DMS79 (cell line): ENCODE results near the gene SEC63.
"Not testable (repeated sequence)": the region's sequence is repeated elsewhere in the genome, so short reads cannot be mapped to it uniquely, and the experiment has no call there.

Experiments
- DNase-seq: peaks from one replicate; lab custom pipeline; 2025; lab: John Stamatoyannopoulos, UW

SEC63 gene, protein sequence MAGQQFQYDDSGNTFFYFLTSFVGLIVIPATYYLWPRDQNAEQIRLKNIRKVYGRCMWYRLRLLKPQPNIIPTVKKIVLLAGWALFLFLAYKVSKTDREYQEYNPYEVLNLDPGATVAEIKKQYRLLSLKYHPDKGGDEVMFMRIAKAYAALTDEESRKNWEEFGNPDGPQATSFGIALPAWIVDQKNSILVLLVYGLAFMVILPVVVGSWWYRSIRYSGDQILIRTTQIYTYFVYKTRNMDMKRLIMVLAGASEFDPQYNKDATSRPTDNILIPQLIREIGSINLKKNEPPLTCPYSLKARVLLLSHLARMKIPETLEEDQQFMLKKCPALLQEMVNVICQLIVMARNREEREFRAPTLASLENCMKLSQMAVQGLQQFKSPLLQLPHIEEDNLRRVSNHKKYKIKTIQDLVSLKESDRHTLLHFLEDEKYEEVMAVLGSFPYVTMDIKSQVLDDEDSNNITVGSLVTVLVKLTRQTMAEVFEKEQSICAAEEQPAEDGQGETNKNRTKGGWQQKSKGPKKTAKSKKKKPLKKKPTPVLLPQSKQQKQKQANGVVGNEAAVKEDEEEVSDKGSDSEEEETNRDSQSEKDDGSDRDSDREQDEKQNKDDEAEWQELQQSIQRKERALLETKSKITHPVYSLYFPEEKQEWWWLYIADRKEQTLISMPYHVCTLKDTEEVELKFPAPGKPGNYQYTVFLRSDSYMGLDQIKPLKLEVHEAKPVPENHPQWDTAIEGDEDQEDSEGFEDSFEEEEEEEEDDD

DNA sequence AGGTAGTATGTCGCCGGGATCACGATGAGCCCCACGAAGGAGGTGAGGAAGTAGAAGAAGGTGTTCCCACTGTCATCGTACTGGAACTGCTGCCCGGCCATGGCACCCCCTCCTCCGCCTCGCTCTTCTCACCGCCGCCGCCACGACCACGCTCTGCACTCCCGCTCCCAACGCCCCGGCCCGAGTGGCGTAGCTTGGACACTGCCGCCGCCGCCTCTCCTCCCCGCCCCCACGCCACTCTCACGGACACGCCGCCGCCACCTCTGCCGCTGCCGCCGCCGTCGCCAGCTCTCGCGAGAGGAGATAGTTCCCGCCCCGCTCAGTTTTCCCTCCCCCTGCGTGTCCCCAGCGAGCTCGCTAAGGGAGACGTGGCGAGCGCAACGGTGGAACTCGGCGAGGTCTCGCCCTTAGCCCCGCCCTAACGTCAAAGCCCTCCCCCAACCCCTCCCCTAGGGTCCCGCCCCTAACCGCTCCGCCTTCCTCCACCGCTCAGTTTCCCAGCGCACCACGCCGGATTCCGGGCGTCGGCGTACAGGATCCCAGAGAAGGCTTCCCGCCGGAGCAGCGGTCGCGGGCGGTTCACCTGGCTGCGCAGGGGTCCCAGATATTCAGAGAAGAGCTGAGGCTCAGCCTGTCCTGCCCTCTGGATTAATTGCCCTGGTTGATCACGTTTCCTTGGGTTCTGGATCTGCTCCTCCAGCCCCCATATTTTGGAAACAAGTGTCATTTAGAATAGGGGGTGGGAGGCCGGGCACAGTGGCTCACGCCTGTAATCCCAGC, at the start of gene SEC63:
TSS of gene SEC63 (minus strand) at position 300 of the 780 bp plus-strand sequence. CDS start at position 101, 199 bp downstream.
- peak; percentile 90 for DNase-seq

DNA sequence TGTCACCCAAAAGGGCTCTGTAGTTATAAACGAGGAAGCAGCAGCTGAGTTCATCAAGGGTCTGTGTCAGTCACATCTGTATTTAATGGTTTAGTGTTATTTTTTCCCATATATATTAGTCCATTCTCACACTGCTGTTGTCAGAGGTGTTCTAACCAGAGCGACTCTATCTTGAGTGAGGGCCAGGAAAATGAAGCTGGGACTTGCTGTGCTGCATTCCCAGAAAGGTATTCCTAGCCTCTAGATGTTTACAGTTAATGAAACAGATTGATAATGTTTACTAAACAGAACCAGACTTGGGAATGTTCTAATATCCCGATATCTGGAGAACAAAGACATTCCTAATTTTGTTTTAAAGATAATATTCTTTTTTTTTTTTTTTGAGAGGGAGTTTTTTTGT, 48.0 kb upstream of the SEC63 start:
- DNase-seq = no peak

DNA sequence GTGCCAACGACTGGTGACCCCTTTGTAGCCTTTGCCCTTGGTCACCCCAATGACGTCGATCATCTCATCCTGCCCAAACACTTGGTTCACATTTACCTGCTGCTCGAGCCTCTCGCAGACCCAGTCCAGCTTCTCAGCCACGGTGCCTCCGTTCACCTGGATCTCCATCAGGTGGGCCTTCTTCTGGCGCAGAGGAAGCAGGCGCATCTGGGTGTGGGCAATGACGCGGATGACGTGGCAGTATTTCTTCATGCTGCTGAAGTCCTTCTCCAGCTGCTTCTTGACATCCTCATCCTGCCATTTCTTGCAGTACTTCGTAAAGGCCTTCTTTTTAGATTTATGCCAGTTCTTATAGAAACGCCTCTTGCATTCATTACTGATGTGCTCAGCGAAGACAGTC, 46.9 kb upstream of the SEC63 start:
- DNase-seq = no peak

DNA sequence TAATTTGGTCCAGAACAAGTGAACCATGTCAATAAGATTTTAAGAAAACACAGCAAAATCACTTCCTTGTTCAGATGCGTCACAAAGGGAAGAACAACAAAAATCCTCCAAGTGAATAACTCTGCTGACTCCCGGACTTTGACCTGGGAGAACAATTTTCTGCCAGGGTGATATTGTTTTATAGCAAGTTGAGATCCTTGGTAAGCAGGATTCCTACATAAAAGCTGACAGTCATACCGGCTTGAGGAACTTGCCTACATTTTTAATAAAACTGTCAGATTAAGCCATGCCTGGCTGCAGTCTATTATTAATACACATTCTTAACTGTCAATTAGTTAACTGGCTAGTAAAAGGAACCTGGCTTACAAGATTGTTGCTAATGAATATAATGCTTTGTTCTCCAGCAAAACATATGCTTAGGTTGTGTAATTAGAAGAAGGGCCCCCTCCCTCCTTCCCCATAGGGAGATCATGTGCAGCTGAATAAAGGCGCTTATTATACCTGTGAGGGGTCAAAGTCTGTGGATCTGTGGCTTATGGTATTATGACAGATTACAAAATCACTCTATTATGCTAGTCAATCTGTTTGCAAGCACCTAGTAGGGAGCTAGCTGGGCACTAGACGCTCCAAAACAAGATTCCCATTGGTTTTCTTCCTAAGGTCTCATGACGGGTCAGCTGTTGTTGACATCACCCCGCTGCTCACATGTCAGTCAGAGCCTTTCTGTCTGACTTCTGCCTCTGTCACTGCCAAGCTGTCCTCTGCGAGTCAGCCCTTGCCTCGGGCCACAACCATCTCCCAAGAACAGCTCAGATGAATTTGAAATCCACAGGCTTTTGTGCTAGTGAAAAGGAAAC, 44.6 kb upstream of the SEC63 start:
- DNase-seq = no peak

DNA sequence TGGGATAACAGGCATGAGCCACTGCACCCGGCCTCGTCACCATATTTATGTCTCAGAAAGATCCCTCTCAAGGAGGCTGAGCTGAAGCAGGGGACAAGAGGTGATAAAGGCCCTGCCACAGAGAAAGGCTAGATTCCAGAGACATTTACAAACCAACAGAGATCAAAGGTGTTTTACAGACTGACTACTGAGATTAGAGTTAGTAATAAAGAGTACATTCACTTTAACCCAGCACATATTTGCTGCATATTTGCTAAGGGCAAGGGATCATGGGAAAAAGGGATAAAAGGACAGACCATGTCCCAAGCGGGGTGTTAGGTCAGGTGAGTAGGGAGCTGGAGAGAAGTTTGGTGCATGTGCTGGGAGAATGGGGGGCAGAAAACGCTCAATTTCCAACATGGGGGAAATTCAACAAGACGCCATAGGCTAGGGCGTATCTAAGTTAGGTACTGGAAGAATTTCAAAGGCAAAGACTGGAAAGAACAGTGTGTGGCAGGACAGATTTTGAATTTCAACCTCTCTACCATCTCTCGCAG, 43.8 kb upstream of the SEC63 start:
- no peak for DNase-seq

DNA sequence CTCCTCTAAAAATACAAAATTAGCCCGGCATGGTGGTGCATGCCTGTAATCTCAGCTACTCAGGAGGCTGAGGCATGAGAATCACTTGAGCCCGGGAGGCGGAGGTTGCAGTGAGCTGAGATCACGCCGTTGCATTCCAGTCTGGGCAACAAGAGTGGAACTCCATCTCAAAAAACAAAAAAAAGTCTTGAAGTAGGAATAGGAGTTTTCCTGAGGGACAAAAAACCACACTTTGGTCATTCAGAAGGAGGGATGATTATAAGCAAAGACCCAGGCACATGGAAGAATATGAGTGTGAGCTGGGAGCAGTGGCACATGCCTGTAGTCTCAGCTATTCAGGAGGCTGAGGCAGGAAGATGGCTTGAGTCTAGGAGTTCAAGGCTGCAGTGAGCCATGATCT, 42.3 kb upstream of the SEC63 start:
- DNase-seq = not testable (repeated sequence)

DNA sequence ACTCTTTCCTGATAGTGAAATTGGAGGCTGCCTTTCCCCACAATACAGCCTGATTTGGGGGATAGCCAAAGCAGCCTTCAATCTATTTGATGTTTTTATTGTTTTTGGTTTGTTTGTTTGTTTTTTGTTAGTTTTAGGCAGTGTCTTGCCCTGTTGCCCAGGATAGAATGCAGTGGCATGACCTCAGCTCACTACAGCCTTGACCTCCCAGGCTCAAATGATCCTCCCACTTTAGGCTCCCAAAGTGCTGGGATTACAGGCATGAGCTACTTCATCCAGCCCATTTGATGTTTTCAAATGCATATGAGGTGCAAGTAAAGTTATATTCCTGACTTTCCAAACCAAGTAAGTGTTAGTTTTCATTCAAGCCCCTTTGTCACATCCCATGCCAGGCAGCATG, 41.3 kb upstream of the SEC63 start:
- no peak for DNase-seq

DNA sequence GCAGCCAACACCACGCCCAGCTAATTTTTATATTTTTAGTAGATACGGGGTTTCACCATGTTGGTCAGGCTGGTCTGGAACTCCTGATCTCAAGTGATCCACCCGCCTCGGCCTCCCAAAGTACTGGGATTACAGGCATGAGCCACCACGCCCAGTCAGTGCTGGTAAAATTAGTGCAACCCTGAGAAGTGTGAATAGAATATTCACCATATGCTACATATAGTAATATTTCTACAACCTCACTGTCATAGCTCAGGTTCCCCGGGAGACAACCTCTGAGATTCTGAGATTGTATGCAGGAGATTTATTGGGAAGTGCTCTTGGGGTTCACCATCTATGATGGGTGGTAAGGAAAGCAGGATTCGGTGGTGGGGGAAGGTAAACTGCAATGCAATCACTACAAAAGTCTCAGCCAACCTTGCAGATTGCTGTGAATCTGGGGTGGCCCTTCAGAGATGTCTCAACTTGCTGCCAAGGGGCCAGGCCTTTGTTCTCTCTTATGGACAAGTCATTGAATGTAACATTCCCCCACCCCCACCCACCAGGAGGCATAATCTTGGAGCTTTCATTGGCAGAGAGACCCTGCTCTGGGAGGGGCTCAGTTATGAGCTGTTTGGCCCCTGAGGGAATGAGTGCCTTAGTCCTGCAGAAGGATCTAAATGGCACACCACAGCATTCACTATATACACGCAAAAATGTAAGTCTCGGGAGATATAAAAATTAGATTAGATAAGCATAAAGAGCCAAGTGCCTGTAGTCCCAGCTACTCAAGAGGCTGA, 34.0 kb upstream of the SEC63 start:
- no peak for DNase-seq

DNA sequence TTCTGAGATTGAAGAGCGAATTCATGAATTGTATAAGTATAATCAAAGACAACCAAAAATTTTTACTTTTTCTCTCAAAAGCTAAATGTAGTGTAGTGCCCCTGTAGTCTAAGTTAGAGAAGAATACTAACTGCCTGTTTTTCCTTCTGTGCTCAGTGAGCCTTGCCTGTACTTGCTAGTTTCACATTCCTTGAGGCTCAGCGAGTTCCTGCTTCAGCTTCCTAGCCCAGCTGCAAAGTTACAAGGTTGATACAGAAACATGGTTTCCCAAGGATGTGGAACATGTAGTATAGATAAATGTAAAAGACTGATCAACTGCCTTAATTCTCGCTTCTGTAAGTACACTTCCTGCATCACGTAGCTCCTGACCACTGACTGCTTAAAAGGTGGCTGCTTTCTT, 33.1 kb upstream of the SEC63 start:
- DNase-seq = no peak

DNA sequence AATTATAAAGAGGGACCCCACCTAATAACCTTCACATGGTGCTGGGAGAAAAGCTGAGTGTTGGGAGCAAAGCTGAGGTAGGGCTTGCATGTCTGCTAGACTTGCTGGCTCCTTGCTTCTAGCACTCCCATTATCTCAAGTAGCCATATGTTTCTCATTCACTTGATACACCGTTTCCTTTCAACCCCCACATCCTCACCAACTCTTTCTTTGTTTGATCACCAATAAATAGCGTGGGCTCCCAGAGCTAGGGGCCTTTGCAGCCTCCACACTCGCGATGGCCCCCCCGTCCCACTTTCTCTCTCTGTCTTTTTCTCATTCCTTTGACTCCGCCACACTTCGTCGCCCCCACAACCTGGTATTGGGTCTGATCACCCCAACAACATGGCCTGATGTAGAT, 32.6 kb upstream of the SEC63 start:
- not testable (repeated sequence) for DNase-seq

DNA sequence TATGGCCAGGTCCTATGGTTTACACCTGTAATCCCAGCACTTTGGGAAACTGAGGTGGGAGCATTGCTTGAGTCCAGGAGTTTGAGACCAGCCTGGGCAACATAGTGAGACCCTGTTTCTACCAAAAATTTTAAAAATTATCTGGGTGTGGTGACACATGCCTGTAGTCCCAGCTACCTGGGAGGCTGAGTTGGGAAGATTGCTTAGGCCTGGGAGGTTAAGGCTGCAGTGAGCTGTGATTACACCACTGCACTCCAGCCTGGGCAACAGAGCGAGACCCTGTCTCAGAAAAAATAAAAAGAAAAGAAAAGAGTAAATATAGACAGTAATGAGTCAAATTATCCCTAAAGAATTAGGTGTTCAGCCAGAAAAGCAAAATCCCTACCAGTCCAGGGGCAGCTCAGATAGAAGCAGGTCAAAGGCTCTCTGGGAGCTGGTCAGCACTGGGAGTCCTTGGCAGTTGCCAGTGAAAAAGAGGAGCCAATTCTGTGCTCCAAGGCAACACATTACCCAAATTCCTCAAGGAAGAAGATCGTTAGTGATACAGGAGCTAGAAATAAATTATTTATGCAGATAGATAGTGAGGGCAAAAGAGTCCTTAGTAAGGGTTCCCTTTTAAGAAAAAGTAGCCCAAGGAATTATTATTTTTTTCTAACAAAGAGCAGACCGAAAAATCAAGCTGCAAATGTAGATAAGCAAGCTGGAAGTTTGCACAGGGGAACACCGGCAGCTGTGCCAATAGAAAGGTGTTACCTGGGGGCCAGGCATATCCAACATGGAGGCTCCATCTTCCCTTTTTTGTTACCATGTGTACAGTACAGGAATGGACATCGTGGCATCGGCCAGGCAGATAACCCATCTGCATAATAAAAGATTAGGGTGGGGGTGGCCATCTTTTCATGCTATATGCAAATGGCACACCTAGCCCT, 31.4 kb upstream of the SEC63 start:
- DNase-seq = no peak

DNA sequence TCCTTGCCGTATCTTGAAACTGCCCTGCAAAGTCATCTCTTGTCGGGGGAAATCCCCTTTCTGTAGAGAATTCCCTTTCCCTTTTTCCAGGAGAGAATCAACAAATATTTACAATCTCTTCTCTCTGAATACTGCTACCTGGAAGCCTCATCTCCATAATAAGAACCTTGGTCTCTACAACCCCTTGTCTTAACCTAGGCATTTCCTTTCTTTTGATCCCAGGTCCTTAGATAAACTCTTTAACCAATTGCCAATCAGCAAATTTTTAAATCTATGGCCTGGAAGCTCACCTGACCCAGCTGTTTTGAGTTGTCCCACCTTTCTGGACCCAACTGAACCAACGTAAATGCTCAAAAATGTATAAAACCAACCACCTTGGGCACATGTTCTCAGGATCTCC, 30.6 kb upstream of the SEC63 start:
- no peak for DNase-seq

DNA sequence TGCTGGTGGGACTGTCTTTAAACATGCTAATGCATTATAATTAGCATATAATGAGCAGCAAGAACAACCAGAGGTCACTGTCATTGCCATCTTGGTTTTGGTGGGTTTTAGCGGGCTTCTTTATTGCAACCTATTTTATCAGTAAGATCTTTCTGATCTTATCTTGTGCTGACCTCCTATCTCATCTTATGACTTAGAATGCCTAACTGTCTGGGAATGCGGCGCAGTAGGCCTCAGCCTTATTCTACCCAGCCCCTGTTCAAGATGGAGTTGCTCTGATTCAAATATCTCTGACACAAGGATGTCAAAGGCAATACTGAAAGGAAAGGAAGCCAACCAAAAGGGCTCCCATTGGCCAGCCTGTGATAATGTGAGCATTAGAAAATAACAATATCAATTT, 29.8 kb upstream of the SEC63 start:
- DNase-seq = no peak

DNA sequence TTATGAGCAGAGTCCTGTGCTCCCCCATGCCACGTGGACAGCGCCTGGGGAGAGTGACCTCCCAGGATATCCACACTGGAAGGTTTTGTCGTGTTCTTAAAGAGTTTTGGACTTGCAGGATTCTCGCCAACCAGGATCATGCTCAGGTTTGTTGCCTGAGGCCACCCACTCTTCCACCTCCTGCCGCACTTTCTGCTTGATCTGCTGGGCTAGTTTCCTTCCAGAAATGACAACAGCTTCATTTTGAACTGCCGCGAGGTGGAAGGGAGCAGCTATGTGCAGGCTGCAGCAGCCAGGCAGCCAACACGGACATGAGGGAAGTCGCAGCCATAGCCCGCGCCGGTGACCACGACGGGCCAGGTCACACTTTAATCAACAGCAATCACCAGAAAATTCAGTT, 27.7 kb upstream of the SEC63 start:
- no peak for DNase-seq

DNA sequence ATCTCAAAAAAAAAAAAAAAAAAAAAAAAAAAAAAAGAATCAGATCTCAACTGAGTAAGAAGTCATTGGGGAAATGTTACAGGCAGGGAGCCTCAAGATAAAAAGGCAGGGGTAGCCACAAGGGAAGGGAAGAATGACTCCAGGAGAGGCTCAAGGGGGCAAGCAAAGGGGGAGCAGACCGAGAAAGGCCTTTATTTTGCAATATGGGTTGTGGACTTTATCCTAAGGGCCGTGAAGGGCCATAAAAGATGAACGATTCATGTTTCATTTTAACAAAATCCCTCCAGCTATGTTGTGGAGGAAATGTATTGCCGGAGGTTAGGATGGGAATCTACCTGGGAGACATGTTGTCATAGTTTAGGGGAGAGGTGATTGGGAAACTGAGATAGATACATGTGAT, 25.8 kb upstream of the SEC63 start:
- DNase-seq = no peak

DNA sequence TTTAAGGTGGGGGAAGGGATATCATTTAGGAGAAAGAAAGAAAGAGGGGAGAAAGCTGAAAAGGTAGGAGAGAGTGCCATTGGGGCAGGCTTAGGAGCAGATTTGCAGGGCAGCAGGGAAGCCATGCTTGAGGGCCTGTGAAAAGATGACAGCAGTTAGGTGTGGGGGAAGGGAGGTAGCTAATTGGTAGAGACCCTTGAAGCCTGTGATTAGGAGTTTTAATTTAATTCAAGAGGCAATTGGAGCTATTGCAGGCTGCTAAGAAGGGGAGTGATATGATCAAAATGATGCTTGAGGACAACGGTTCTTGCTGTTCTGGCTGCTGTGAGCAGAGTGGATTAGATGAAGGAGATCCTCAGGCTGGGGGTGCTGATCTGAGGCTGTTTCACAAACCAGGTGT, 24.5 kb upstream of the SEC63 start:
- DNase-seq = no peak

DNA sequence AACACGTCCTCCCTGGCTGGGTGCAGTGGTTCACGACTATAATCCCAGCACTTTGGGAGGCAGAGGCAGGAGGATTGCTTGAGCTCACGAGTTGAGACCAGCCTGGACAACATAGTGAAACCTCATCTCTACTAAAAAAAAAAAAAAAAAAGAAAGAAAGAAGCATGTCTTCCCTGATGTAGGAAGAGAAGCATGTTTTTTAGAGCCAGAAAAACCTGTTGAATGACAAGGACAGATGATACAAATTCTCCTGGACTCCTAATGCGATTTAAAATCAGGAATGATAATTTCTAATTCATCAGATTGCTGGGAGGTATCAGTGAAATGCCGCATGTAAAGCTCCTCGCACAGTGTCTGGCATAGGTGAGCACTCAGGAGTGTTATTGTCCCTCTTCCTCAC, 23.7 kb upstream of the SEC63 start:
- DNase-seq = no peak

DNA sequence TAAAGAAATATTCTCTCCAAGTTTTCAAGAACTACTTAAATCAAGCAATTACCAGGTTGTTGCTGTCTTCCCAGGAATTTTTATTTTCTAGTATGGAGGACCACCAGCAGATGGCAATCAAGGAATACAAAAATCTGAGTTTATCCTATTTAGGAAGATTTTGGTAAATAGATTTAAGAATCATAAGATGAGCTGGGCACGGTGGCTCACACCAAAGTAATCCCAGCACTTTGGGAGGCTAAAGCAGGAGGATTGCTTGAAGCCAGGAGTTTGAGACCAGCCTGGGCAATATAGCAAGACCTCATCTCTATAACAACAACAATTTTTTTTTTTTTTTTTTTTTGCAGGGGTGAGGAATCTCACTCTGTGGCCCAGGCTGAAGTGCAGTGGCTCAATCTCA, 19.3 kb upstream of the SEC63 start:
- no peak for DNase-seq

DNA sequence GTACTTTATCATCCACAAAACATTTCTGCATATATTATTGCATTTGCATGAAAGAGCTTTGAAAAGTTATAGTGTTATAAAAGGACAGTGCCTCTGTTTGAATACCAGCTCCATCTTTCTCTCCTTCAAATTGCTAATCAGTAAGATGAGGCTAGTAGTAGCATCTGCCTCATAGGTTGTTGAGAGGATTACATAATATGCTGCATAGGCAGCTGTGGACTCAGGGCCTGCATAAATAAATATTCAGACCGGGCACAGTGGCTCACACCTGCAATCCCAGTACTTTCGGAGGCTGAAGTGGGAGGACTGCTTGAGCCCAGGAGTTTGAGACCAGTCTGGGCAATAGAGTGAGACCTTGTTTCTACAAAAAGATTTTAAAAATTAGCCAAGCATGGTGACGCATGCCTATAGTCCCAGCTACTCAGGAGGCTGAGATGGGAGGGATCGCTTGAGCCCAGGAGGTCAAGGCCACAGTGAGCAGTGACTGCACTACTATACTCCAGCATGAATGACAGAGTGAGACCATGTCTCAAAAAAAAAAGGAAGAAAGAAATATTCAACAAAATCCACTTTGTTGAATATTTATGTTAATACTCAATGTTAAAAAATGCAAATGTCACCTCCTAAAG, 18.3 kb upstream of the SEC63 start:
- DNase-seq = no peak
